Right renal pelvis (tissue), 4 donors: ENCODE measurements around the gene SLC17A2. TPM values are rescaled to one million over a fixed set of nuclear protein-coding genes. Genes with fewer than 3 reads are reported as not detected.

Experiments used
- DNase-seq, 4 donors: peaks; one replicate each; pipeline ENCODE4 v3.0.0-alpha.2; 2013; ENCODE audit warnings: low read depth in 4 of 4, low spot score in 3 of 4, missing footprints in 1 of 4
- polyA plus RNA-seq, 4 donors: library from polyadenylated mRNA; unstranded; fragments of 120-200 nt; gene quantifications; one replicate each; pipeline ENCODE4 v1.2.1, GENCODE V29; 2013; ENCODE audit not compliant: insufficient read length in 4 of 4

The SLC17A2 gene
- polyA plus RNA-seq, 4 donors = 0.46 to 0.80 (median 0.58) TPM

DNA sequence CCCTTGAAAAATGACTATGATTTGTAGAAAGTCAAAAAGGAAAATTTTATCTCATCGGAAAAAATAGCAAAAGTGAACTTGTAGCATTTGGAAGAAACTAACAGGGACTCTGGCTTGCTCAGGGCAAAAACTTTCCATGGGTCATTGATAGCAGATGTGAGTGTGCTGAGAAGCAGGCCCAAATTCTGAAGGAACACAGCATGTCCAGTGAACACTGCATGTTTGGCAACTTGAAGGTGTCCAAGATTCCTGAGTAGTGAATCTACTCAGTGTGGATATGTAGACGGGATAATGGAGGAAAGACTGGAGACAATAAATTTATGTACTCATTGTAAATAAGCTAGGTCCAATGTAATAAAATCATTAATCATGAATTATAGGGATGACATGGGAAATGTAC lies 8.2 kb downstream of the SLC17A2 start:
- no peak for DNase-seq

DNA sequence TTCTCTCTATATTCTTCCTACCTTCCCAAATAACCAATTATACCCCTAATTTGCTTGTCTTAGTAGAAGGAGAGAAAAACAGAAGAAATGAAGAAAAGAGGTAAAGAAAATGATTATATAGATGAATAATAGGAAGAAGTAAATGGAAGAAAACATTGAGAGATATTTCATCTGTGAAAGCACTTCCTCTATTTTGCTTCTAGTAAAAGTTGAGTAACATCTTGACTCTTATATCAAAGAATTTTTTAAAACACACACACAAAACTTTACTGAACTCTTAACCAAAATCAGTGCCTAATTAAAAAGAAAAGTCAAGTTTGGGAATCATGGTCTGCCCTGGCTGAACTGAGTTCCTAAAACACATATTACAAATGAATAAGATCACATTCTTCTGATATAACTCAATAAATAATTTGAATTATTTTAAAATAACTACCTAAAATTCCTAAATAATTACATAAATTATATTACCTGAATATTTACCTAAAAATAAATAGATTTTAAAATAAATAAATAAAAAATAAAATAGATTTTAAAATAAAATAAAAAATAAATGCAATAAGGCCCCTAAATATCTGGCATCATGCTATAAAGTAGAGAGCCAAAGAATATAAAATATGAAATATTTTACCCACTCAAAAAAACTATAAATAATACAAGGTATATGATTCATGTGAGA lies 8.8 kb downstream of the SLC17A2 start:
- no peak for DNase-seq

DNA sequence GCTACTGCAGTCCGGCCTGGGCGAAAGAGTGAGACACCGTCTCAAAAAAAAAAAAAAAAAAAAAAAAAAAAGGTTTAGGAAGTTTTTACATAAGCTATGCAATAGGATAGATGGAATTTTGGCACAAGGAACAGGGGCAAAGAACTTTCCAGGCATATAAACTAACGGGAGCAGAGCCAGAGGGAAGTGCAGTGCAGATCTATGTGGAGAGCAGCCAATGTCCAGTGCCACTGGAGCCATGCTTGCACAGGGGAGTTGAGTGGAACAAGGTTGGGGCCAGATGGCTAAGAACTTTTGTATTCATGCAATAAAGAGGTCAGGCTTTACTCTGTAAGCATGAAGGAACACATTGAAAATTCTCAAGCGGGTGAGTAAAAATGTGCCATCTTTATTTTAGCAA lies 10.8 kb downstream of the SLC17A2 start:
- no peak for DNase-seq

DNA sequence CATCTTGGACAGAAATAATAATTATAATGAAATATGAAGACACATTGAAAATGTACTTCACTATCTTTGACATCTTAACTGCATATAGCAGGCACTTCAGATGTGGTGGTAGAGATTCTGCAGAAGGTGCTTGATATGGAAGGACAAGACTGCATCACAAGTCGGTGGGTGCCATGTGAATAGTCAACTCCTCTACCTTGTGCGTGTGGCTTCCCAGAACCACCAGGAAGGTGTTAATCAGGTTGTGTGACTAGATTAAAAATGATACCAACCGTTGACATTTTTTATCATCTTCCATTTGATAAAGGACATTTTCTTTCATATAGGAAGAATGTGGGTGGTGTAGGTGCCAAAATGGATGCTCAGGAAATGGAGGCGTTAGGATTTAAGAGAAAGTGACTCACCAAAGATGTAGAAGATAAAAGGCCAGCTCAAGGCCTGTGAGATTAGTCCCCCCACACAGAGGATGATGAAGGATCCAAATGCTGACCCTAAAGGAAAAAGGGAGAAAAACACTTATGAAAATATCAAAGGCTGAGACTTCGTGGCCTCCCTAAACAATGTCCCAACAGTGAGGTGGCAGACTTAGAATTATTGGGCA lies 12.3 kb downstream of the SLC17A2 start:
- no peak for DNase-seq

DNA sequence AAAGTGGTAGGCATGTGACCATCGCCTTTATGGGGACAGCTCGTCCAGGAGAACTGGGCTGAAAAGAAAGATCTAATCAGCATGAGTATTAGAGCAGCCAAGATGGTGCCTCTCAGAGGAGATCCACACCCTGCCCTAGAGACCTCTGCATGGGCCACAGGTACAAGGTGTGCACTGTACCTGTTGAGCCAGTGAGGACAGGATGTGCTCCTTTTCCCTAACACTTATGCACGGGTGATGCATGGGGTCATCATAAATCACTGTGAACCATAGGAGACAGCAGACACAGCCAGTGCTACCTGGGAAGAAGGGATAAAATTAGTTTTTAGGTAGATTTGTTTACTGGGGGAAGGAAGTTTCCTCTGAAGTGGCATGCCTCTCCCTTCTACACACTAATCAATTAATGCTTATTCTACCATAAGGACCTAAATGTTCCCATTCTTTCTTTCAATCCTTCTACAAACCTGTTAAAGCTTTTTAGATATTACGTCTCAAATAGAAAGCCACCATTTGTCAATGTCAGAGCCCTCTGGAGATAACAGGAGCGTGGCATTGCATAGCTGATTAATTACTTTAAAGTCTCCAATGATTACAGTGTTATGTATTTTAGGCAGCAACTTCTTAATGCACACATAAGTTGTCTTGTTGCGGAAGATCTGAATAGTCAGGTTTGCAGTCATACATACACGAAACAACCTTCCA lies 13.6 kb downstream of the SLC17A2 start:
- DNase-seq = no peak

- no peak for DNase-seq
Observed at GRCh38 chr6:25916330-25916729, 14.2 kb downstream of the SLC17A2 start.

DNA sequence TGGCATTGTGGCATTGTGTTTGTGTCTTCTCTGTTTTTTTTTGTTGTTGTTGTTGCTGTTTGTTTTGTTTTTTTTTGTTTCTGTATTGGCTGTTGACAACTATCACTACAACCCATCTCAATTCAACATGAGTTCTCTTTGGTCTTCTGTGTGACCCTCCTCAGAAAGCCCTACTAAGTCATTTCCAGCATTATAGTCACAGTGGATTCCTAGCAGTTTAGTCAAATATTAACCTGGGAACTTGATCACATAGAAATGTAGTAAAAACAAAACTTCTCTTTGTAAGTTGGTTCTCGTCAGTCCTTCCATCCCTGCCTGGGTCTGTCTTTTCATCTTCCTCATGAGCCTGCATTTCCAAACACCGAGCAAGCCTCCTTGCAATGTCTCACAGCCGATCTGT lies 16.8 kb downstream of the SLC17A2 start:
- no peak for DNase-seq

DNA sequence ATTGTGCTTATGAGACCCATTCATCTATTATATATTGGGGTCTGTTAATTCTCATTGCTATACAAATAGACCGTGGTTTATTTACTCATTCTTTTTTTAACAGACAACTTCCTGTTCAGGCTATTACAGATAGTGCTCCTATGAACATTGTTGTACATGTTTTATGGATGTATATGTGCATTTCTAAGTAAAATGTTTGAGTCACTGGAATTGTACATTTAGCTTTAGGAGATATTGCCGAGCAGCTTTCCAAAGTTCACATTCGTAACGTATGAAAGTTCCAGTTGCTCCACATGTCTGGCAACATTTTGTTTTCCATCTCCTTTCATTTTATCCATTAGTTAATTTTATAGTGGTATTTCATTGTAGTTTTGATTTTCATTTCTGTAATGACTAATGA lies 19.1 kb downstream of the SLC17A2 start:
- no peak for DNase-seq

DNA sequence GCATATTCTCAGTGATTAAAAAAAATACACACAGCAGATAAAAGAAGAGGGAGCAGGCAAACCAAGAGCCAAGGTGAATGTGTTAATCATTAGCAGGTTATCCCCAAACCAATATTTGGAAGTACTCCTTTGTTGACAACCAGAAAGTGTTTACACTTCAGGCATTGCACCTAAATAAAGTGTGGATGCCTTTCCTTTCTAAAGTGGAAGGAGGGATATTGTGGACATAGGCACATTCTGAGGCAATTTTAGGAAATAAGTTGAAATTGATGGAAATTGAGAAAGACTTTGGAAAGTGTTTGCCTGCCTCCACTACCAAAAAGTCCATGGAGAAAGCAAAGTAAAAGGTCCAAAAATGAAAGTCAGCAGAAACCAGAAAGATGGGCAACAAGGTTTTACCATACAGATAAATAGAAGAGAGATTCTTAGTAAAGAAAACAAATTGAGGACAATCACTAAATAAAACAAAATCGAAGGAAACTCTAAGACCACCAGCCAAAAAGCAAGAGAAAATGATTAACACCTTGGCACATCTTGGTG lies 22.9 kb downstream of the SLC17A2 start:
- DNase-seq = no peak

GRCh38 chr6:25903467-25904099 lies 26.9 kb downstream of the SLC17A2 start:
- DNase-seq = no peak

GRCh38 chr6:25902071-25902470 lies 28.4 kb downstream of the SLC17A2 start:
- no peak for DNase-seq

DNA sequence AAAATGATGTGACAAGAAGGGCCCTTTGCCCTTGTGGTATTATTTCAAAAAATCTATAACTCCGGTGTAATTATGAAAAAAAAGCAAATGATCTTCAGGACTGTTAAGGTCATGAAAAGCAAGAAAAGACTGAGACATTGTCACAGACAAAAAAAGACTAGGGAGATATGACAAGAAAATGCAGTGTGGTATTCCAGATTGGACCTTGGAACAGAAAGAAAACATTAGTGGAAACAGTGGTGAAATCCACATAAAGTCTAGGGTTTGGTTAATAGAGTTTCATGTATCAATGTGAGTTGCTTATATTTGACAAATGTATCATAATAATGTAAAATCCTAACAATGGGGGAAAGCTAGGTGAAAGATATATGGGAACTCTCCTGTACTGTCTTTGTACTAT lies 29.6 kb downstream of the SLC17A2 start:
- no peak for DNase-seq

GRCh38 chr6:25899580-25900408 lies 30.7 kb downstream of the SLC17A2 start:
- no peak for DNase-seq

GRCh38 chr6:25899123-25899522 lies 31.4 kb downstream of the SLC17A2 start:
- peak in 3 of 4 donors; percentile 23 to 46 (median 40) for DNase-seq

GRCh38 chr6:25898289-25898977 lies 32.1 kb downstream of the SLC17A2 start:
- no peak for DNase-seq

DNA sequence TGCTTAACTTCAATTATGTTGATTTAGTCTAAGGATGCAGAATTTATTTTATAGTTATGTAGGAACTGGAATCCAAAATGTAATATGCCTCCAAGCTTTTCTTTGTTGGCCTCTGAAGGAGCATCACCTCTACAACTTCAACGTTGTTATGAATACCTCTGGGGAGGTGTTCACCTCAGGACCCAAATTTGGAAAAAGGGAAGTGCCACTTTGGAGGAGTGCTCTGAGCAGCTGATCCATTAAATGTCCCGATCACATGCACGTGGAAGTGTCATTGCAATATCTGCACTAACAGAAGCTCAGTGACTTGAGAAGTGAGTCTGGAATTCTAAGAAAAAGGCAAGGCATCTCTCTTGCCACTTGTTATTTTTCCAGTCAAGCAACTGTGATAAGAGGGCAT lies 34.2 kb downstream of the SLC17A2 start:
- DNase-seq = no peak

- no peak for DNase-seq
Observed at GRCh38 chr6:25895771-25896170, 34.7 kb downstream of the SLC17A2 start.

DNA sequence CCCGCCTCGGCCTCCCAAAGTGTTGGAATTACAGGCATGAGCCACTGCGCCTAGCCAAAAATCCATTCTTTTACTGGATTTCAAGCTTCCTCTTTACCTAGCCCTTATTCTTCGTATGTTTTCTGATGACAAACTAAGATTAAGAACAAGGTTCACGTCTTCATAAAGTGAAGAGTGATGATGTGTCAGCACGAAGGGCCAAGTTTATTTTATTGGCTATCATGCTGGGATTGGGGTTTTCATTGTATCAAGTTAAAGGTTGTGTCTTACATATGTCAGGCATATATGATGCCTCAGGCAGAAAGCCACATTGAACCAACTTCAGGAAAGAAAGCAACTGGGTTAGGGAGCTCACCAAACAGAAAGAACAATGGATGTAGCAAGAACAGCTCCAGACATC lies 36.7 kb downstream of the SLC17A2 start:
- DNase-seq = no peak

- DNase-seq = no peak
Observed at GRCh38 chr6:25892877-25893276, 37.6 kb downstream of the SLC17A2 start.
